Mucosa of gallbladder (tissue), 1 donor: Measurements from ENCODE around the gene ATF6B. TPM values are rescaled to one million over a fixed set of nuclear protein-coding genes. Genes with fewer than 3 reads are reported as not detected.
"Not testable (repeated sequence)": the region's sequence is repeated elsewhere in the genome, so short reads cannot be mapped to it uniquely, and the experiment has no call there.

ENCODE experiments used
- DNase-seq: peaks from one replicate; pipeline ENCODE4 v3.0.0-alpha.2; 2020; ENCODE audit warnings: low spot score
- total RNA-seq: library from RNA; stranded (reverse); gene quantifications from one replicate; pipeline ENCODE4 v1.2.1, GENCODE V29; 2021
- donor health status: DM: no; HTN: no; CAD: no.

Gene ATF6B
- total RNA-seq, 1 donor from 2014 or later = 119 TPM

GRCh38 chr6:32154514-32155161 is 26.6 kb upstream of the ATF6B start:
- DNase-seq = peak; percentile 69

DNA sequence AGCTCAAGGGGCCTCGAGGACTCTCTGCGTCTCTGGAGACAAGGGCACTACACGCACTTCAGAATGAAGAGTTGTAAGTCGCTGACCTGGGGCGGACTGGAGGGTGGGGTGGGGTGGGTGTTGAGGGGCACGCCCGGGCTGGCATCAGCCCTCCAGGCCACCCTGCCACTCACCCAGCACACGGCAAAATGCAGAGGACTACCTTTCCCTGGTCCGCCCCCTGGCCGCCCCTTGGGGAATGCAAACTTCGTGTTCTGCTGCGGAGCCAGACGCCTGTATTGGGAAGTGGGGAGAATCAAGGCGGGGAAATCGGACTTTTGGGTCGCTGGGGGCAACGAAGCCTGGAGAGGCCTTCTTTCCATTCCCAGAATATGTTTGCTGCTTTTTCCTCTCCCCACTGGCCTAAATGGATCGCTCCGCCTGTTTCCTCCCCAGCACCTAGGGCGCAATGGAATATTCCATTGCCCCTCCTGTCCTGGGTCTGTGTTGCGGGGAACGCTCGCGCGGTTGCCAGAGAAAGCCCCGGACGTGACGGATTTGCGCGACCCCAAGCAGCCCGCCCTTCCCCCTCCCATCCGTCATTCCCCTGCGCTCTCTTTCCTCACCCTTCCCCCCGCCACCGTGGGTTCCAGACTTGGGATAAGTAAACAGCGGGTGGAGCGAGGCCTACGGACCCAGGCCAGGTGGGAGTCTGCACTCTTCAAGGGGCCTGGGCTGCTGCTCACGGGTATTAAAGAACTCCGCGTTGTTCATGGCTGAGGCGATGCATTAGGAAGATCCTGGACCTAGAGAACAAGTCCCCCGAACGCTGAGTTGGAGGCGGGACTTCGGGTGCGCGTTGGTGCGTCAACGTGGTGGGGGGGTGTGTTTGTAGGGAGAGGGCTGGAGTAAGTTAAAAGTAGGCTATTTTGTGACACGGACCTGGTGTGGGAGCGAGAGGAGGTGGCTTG is 25.8 kb upstream of the ATF6B start, which contains the start of gene PPT2:
Gene PPT2 (plus strand): TSS at position 578 of the 950 bp plus-strand sequence. CDS start 454 bp downstream, outside the sequence.
- peak; percentile 84 for DNase-seq

DNA sequence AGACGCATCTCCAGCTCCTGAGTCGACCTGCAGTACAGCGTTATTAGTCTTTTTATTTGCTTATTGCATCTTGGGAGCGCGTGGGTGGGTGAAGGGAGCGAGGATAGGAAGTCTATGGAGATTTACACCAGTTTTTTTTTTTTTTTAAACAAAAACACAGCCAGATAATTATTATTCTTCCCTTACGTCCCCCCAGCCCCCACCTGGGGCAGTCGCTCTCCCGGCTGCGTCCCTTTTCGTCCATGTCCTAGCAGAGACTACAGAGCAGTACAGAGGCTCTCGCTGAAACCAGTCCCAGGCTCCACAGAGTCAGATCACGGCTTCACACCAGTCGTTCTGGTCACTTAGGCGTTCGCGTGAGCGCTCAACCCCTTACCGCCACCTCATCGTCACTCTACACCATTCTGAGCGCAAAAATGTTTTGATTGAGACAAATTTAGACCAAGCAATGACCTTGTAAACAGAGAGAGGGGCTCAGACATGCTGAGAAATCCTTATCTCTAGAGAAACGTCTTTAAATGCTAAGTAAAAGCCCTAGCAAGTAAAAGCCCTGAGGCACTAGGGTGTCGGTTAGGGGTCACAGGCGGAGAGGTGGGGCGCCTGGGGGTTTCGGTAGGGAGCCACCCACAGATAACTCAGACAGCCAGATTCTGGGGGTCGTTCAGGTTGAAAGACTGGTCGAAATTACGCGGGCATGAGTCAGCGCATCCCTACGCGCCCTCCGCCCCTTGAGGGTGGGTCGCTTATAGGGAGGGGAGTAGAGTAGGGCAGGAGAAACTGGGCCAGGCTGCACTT is 24.9 kb upstream of the ATF6B start:
- no peak for DNase-seq

DNA sequence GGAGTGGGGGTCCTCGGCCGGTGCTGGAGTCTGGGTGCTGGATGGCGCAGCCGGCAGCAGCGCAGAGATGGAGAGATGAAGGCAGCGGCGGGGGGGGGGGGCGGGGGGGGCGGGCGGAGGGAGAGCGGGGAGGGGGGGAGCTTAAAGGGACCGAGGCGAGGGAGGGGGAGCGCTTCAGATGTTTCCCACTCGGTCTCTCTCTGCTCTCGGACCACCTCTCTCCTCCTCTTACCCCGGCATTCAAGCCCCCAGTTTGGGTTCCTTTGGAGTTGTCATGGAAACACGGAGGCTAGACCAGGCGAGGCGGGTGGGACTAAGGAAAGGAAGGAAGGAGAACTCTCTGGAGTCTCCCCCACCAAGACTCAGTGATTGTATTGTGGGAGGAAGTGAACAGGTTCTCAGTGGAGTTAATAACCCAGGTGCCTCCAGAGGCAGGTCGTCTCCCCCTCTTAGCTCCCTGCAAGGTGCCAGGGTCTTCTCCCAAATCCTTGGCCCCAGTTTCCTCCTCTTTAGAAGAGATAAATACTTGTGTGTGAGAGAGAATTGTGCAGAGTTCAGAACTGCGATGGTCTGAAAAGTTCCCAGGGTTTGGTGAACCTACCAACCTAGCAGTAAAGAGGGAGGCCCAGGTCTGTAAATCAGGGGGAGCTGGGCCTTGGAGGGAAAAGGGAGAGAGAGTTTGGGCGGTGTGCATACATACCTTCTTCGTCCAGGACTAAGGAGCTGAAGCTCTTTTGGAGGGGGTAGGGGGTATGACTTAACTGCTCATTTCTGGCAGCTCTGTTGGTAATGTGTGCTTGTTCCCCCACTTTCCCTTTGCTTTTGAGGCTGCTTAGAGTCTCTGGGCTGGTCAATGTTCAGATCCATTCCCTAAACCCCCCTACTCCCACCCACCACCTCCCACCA is 24.1 kb upstream of the ATF6B start, which contains the start of gene PRRT1:
Gene PRRT1 (minus strand): TSS at position 77 of the 906 bp plus-strand sequence. CDS start 112 bp downstream, outside the sequence.
- DNase-seq = no peak

GRCh38 chr6:32151181-32151862 is 23.3 kb upstream of the ATF6B start:
- DNase-seq = no peak

DNA sequence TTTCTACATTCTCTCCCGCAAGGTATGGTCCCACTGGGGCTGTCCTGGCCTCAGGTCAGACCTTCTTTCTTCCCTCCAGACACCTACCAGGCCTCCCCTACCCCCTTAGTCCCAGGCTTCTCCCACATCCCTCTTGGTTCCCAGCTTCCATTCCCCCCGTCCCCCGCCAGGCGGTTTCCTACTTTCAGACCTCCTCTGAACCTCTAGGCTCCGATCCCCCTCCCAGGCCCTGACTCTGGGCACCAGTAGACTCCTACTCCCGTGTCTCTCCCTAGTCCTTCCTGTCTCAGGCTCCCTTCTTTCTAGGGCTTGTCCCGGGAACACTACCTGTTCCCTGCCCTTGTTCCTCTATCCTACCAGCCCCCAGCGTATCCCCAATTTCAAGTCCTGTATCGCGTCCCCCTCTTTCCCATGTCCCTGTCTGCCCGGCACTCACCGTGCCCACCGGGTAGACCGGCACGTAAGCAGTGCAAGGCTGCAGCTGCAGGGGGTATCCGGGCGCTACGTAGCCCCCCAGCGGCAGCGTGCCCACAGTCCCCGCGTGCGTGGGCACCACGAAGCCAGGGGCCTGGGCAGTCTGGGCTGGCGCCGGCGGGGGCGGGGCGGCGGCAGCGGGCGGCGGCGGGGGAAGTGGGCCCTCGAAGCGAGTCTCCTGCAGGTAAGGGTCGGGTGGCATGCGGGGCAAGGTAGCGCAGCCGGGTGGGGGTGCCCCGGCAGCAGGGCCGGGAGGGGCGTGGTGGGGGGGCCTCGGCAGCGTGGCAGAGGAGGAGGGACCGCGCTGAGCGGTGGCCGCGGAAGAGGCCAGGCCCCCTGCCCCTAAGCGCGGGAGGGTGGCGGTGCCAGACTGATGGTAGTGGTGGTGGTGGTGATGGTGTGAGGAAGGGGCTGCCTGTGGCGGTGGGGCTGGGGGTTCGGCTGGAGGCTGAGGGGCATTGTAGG is 22.2 kb upstream of the ATF6B start:
- DNase-seq = no peak

GRCh38 chr6:32149092-32149755 is 21.2 kb upstream of the ATF6B start:
- DNase-seq = no peak

- peak; percentile 77 for DNase-seq
These were observed 20.4 kb upstream of the ATF6B start for GRCh38 chr6:32148289-32149091.

- no peak for DNase-seq
These were observed 19.5 kb upstream of the ATF6B start for GRCh38 chr6:32147401-32148132.

GRCh38 chr6:32146687-32147086 is 18.6 kb upstream of the ATF6B start:
- DNase-seq = no peak

DNA sequence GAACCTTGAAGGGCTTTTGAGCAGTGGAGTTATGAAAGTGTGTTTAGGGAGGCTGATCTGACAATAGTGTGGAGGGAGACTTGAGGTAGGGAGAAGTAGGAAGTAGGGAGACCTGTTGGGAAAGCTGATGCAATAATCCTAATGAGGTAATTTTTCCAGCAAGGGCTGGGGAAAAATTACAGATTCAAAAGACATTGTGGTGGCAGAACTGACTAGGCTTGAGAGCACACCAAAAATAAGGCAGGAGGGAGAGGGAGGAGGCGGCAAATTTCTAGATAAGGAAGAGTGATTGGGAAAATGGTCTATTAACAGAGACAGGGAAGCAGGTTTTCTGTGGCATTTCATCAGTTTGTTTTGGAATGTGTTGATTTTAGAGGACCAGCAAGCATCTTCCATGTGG is 18.2 kb upstream of the ATF6B start:
- DNase-seq = no peak

DNA sequence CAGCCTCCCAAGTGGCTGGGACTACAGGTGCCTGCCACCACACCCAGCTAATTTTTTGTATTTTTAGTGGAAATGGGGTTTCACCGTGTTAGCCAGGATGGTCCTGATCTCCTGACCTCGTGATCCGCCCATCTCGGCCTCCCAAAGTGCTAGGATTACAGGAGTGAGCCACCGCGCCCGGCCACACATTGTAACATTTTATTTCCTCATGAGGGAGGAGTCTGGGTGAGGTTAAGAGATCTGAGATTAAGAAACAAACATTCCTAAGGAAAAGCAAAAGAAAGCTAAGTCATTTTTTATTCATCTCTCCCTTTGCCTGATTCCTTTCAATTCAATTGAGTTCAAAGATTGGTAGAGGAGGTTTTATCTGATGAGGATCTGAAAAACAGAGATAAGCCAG is 16.2 kb upstream of the ATF6B start:
- DNase-seq = not testable (repeated sequence)

DNA sequence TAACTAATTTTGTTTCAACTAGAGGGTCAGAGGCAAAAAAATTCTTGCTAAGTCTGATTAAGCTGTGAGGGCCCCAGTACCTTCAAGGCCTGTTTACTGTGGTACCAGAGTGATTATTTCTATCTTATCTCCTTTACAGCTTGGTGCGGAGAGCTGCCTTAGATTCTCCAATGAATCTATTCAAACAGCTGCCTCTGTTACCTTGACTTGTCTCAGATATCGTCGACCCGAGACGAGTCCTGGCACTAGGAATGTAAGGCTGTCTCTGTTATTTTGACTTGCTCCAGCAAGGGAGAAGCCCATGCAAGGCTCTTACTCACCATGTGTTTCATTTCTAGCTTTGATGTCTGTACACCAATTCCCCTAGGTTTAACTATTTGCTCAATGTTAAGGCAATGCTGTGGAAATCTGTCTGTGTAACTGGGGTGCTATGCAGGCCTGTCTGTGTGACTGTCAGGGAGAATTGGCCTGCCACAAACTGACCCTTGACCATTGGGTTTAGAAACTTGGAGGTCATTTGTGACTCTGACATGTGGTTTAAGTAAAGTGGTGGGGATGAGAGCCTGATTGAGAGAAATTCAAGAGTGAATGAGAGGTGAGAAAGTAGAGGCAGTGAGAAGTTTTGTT is 12.5 kb upstream of the ATF6B start:
- DNase-seq = no peak

DNA sequence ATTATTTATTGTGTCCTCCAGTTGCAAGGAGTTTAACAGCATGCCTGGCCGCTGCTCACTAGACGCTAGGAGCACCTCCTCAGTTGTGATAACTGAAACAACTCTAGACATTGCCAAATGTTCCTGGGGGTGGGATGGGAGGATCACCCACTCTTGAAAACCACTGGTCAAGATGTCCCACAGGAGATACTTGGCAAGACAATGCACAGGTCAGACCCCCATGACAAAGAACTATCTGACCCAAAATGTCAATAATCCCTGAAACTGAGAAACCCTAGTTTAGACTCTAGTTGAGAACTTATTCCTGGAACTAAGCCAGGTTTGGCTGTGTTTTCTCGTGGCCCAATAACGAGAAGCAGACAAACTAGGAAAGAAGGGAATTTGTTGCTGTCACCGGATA is 11.5 kb upstream of the ATF6B start:
- no peak for DNase-seq

DNA sequence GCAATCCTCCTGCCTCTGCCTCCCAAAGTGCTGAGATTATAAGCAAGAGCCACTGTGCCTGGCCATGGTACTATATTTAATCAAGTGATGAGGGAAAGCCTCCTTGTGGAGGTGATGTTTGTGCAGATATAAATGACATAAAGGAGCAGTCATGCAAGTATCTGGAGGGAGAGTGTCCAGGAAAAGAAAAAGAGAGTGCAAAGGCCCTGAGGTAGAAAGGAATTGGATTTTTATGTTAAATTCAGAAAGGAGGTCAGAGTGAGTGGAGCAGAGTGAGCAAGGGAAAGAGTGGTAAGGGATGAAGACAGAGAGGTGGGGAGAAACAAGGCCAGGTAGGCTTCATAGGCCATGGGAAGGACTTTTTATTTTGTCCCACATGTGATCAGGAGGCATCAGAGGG is 9.4 kb upstream of the ATF6B start:
- DNase-seq = no peak

- no peak for DNase-seq
These were observed 5.7 kb upstream of the ATF6B start for GRCh38 chr6:32133786-32134185.

DNA sequence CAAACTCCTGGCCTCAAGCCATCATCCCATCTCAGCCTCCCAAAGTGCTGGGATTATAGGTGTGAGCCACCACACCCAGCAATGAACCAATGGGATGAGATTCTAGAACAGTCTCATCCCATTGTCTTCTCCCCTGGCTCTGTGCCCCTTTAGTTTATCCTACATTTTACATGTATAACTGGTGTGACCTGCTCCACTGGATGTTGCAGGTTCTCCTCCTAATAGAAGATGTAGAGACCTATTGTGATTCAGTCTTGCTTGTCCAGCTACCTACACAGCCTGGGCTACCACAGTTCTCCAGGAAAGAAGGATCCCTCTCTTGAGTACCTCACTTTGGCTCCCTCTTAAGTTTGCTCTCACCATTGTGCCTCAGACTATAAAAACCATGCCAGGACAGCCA is 4.1 kb upstream of the ATF6B start:
- no peak for DNase-seq
